IPS DF 4.7 (cell line): ENCODE measurements around the gene FYN.
"Not testable (repeated sequence)": the region's sequence is repeated elsewhere in the genome, so short reads cannot be mapped to it uniquely, and the experiment has no call there.

Source experiments
- DNase-seq: peaks from one replicate; pipeline ENCODE4 v3.0.0-alpha.2; 2013; ENCODE audit warnings: low spot score; ENCODE audit errors: extremely low read depth

The FYN gene

GRCh38 chr6:111873178-111874024 lies at the start of gene FYN:
TSS of gene FYN (minus strand) at chr6:111873452. CDS start at chr6:111720051, 153,401 bp downstream.
- DNase-seq: peak; percentile 72

- no peak for DNase-seq
Observed at GRCh38 chr6:111922454-111923297, 49.4 kb upstream of the FYN start.

- DNase-seq: no peak
Observed at GRCh38 chr6:111921103-111921502, 47.9 kb upstream of the FYN start.

GRCh38 chr6:111920578-111920977 lies 47.3 kb upstream of the FYN start:
- no peak for DNase-seq

- no peak for DNase-seq
Observed at GRCh38 chr6:111918825-111919224, 45.6 kb upstream of the FYN start.

- DNase-seq: no peak
Observed at GRCh38 chr6:111916747-111917146, 43.5 kb upstream of the FYN start.

GRCh38 chr6:111914617-111915016 lies 41.4 kb upstream of the FYN start:
- DNase-seq: no peak

- DNase-seq: no peak
Observed at GRCh38 chr6:111912904-111913303, 39.7 kb upstream of the FYN start.

GRCh38 chr6:111911428-111911827 lies 38.2 kb upstream of the FYN start:
- DNase-seq: no peak

GRCh38 chr6:111909238-111909637 lies 36.0 kb upstream of the FYN start:
- no peak for DNase-seq

- not testable (repeated sequence) for DNase-seq
Observed at GRCh38 chr6:111908365-111908764, 35.1 kb upstream of the FYN start.

GRCh38 chr6:111900735-111901134 lies 27.5 kb upstream of the FYN start:
- DNase-seq: no peak

- no peak for DNase-seq
Observed at GRCh38 chr6:111899531-111899930, 26.3 kb upstream of the FYN start.

GRCh38 chr6:111898452-111898851 lies 25.2 kb upstream of the FYN start:
- no peak for DNase-seq

- DNase-seq: no peak
Observed at GRCh38 chr6:111894951-111895350, 21.7 kb upstream of the FYN start.

- no peak for DNase-seq
Observed at GRCh38 chr6:111894272-111894671, 21.0 kb upstream of the FYN start.

- DNase-seq: no peak
Observed at GRCh38 chr6:111892431-111892830, 19.2 kb upstream of the FYN start.

GRCh38 chr6:111890988-111891387 lies 17.7 kb upstream of the FYN start:
- no peak for DNase-seq

GRCh38 chr6:111888928-111889695 lies 15.9 kb upstream of the FYN start:
- DNase-seq: no peak

- DNase-seq: not testable (repeated sequence)
Observed at GRCh38 chr6:111886793-111887192, 13.5 kb upstream of the FYN start.

GRCh38 chr6:111885373-111886027 lies 12.2 kb upstream of the FYN start:
- no peak for DNase-seq
